Keratinocyte (primary cell): ENCODE data around the gene LAMA3.

ENCODE experiments used
- EZH2 ChIP-seq: IDR thresholded peaks from one replicate; pipeline ENCODE4 v1.6.1; 2012; ENCODE audit warnings: inconsistent platforms, mild to moderate bottlenecking, low read length, moderate library complexity
- TF ChIP-seq, protein P1 (sequence below), 3 experiments: IDR thresholded peaks in 1 of 3; conservative IDR thresholded peaks in 1 of 3; optimal IDR thresholded peaks in 1 of 3; 2 replicates in 2 of 3; 3 replicates in 1 of 3; pipeline versions ENCODE3 to v1.5.1; 2011; ENCODE audit warnings: low read length in 3 of 3, mild to moderate bottlenecking in 3 of 3, moderate library complexity in 2 of 3, control low read depth in 1 of 3, inconsistent platforms in 1 of 3; ENCODE audit not compliant: insufficient read depth in 2 of 3; ENCODE audit errors: extremely low read depth in 1 of 3

DNA sequence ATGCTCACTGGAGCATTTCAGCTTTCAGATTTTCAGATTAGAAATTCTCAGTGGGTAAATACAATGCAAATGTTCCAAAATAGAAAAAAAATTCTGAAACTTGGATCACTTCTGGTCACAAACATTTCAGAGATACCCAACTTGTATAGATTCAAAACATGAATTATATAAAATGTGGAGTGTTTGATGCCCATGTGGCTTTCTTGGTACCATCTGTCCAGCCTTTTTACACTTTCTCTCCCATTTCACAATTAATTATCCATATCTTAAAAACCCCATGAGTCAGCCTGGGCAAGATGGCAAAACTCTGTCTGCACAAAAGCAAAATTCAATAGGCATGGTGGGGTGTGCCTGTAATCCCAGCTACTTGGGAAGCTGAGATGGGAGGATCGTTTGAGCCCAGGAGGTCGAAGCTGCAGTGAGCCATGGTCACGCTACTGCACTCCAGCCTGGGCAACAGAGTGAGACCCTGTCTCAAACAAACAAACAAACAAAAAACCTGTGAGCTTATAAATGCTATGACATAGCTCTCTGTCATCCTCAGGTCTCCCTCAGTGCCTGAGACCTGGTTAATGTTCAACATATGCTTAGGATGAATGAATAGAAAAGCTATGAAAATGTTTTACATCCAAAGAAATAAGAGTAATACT, 179.0 kb downstream of the LAMA3 start:
- TF ChIP-seq, protein P1, sequence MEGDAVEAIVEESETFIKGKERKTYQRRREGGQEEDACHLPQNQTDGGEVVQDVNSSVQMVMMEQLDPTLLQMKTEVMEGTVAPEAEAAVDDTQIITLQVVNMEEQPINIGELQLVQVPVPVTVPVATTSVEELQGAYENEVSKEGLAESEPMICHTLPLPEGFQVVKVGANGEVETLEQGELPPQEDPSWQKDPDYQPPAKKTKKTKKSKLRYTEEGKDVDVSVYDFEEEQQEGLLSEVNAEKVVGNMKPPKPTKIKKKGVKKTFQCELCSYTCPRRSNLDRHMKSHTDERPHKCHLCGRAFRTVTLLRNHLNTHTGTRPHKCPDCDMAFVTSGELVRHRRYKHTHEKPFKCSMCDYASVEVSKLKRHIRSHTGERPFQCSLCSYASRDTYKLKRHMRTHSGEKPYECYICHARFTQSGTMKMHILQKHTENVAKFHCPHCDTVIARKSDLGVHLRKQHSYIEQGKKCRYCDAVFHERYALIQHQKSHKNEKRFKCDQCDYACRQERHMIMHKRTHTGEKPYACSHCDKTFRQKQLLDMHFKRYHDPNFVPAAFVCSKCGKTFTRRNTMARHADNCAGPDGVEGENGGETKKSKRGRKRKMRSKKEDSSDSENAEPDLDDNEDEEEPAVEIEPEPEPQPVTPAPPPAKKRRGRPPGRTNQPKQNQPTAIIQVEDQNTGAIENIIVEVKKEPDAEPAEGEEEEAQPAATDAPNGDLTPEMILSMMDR (optimal IDR thresholded peaks at IDR 0.05 in 1 of 3, IDR thresholded peaks at IDR 0.05 in 1 of 3, conservative IDR thresholded peaks at IDR 0.05 in 1 of 3; ENCODE audit: extremely low read depth in 1 of 3, insufficient read depth in 2 of 3, low read length in 3 of 3), result no peak
- TF ChIP-seq EZH2, result no peak
